ENCODE data around the gene HDGFL2.

DNA sequence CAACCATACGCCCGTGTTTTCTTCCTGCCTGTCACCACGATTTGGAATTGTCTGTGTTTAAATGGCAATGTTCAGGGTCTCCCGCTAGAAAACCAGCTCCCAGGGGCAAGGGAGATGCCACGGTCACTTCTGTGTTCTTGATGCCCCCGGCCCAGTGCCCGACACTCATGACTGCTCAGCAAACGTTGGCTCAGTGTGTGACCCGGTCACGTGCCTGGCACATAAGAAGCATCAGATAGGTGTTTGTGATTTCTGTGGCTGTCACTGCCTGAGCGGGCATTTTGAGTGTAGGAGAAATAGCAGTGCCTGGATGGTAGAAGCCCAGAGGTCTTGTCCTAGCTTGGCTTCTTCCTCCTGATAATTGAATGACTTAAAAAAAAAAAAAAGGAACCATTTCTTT, 15.5 kb downstream of the HDGFL2 start:
- TF ChIP-seq, protein P1, sequence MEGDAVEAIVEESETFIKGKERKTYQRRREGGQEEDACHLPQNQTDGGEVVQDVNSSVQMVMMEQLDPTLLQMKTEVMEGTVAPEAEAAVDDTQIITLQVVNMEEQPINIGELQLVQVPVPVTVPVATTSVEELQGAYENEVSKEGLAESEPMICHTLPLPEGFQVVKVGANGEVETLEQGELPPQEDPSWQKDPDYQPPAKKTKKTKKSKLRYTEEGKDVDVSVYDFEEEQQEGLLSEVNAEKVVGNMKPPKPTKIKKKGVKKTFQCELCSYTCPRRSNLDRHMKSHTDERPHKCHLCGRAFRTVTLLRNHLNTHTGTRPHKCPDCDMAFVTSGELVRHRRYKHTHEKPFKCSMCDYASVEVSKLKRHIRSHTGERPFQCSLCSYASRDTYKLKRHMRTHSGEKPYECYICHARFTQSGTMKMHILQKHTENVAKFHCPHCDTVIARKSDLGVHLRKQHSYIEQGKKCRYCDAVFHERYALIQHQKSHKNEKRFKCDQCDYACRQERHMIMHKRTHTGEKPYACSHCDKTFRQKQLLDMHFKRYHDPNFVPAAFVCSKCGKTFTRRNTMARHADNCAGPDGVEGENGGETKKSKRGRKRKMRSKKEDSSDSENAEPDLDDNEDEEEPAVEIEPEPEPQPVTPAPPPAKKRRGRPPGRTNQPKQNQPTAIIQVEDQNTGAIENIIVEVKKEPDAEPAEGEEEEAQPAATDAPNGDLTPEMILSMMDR (IDR thresholded peaks at IDR 0.05 in 8 of 11, conservative IDR thresholded peaks at IDR 0.05 in 3 of 11): no peak
- TF ChIP-seq POLR2A (IDR thresholded peaks at IDR 0.05) (no peak), POLR2AphosphoS5 (IDR thresholded peaks at IDR 0.05) (no peak)

Measured in spleen (tissue), 7 donors.